Measurements from ENCODE around the gene ANO4.

The ANO4 gene

DNA sequence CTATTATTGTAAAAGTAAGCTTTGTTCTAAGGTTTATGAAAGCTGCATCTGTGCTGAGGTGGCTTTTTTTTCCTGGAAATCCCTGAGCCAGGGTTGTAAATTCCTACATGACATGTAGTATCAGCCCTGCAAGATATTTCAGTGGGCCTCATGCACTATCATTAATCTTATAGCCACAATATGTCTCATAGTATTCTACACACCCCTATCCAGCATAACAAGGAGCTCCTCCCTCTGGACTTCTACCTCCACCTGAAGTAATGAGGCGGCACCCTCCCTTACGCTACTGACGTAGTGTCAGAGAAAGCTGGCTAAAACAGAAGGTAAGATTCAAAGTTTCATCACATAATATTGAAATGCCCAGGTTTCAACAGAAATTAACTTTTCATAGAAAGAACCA is 380.0 kb downstream of the ANO4 start:
- no peaks in the 10 kb centered on the region for H3K4me1 ChIP-seq (ENCODE audit: control insufficient read depth, insufficient read depth, low read length)
- H3K9me3 ChIP-seq (ENCODE audit: control insufficient read depth in 2 of 2, low read length in 2 of 2): no peaks in the 10 kb centered on the region
- H3K36me3 ChIP-seq (ENCODE audit: control insufficient read depth in 2 of 2, insufficient read depth in 2 of 2, low read length in 2 of 2): no peaks in the 10 kb centered on the region
- H3K27me3 ChIP-seq (ENCODE audit: control insufficient read depth in 1 of 2, insufficient read depth in 2 of 2, low read length in 2 of 2): peaks cover 0 to 2% of the 10 kb centered on the region in 2 donors
- H3K27ac ChIP-seq (ENCODE audit: low read length): no peak overlapping the region
- H3K9ac ChIP-seq (ENCODE audit: low read length in 2 of 2): no peak overlapping the region
- H3K4me3 ChIP-seq (ENCODE audit: low read length in 2 of 2): no peak overlapping the region

Data from stomach smooth muscle (tissue), 2 donors.